Endodermal cell (in vitro differentiated cells): ENCODE measurements around the gene KCNJ9. TPM values are rescaled to one million over a fixed set of nuclear protein-coding genes. Genes with fewer than 3 reads are reported as not detected.
"Not testable (repeated sequence)": the region's sequence is repeated elsewhere in the genome, so short reads cannot be mapped to it uniquely, and the experiment has no call there.

ENCODE experiments used
- DNase-seq: peaks from one replicate; pipeline ENCODE4 v3.0.0-alpha.2; 2017
- H3K27ac ChIP-seq: 2 replicates; pipeline ENCODE4 v1.5.1; 2013; ENCODE audit warnings: mild to moderate bottlenecking, low read depth, low read length, moderate library complexity
- H3K27me3 ChIP-seq: 2 replicates; pipeline ENCODE4 v1.6.1; 2013; ENCODE audit warnings: mild to moderate bottlenecking, low read length, moderate library complexity; ENCODE audit not compliant: insufficient read depth, control insufficient read depth, poor library complexity, severe bottlenecking
- H3K36me3 ChIP-seq: 2 replicates; pipeline ENCODE4 v1.7.0; 2013; ENCODE audit warnings: mild to moderate bottlenecking, low read length, moderate library complexity; ENCODE audit not compliant: control insufficient read depth, insufficient read depth
- H3K4me1 ChIP-seq: one replicate; pipeline ENCODE4 v1.7.0; 2013; ENCODE audit warnings: low read length; ENCODE audit not compliant: control insufficient read depth, insufficient read depth
- H3K4me3 ChIP-seq: 2 replicates; pipeline ENCODE4 v1.5.1; 2013; ENCODE audit warnings: mild to moderate bottlenecking, low read length, moderate library complexity
- H3K9ac ChIP-seq: 2 replicates; pipeline ENCODE4 v1.6.1; 2013; ENCODE audit warnings: mild to moderate bottlenecking, low read length, moderate library complexity; ENCODE audit not compliant: poor library complexity, severe bottlenecking; ENCODE audit errors: extremely low read depth
- H3K9me3 ChIP-seq: 2 replicates; pipeline ENCODE4 v1.6.1; 2013; ENCODE audit warnings: mild to moderate bottlenecking, low read length, moderate library complexity; ENCODE audit not compliant: control insufficient read depth
- H3K27ac Mint-ChIP-seq: 2 replicates; pipeline ENCODE4 v1.8.0; 2020; ENCODE audit warnings: mixed read lengths
- H3K27me3 Mint-ChIP-seq: 2 replicates; pipeline ENCODE4 v1.8.0; 2021; ENCODE audit warnings: mild to moderate bottlenecking, mixed read lengths; ENCODE audit not compliant: insufficient read depth
- H3K36me3 Mint-ChIP-seq: 2 replicates; pipeline ENCODE4 v1.8.0; 2020; ENCODE audit warnings: low read depth, mixed read lengths
- H3K4me1 Mint-ChIP-seq: 2 replicates; pipeline ENCODE4 v1.8.0; 2020; ENCODE audit warnings: mixed read lengths
- H3K4me3 Mint-ChIP-seq: 2 replicates; pipeline ENCODE4 v1.8.0; 2020; ENCODE audit warnings: mild to moderate bottlenecking, moderate library complexity, mixed read lengths
- H3K9me3 Mint-ChIP-seq: 2 replicates; pipeline ENCODE4 v1.8.0; 2020; ENCODE audit warnings: mild to moderate bottlenecking, mixed read lengths
- CTCF ChIP-seq: fragments of 200-600 bp; sonication (generic); conservative IDR thresholded peaks from 2 replicates; pipeline ENCODE4 v1.5.0; 2021; ENCODE audit warnings: antibody characterized with exemption, mild to moderate bottlenecking
- WGBS, 2 experiments: methylation state at CpG; one replicate each; pipeline versions ENCODE4 v1.1.5 to v1.1.7; 2013; ENCODE audit warnings: missing lambda C conversion rate in 2 of 2, mixed read lengths in 1 of 2; ENCODE audit not compliant: insufficient coverage in 1 of 2, insufficient read length in 1 of 2; 5-methylcytosine and 5-hydroxymethylcytosine counted together
- total RNA-seq, 2 donors: library from RNA; stranded (reverse); fragmentation: NEBNext Ultra II Directional in 1 of 2; extraction: Animal tissue kit (Norgen Biotek cat#: 25700) in 1 of 2; gene quantifications; 2 replicates in 1 of 2; 3 replicates in 1 of 2; pipeline ENCODE4 v1.2.1, GENCODE V29; 2021

KCNJ9 gene
- total RNA-seq, 2 donors from 2014 or later: not detected

DNA sequence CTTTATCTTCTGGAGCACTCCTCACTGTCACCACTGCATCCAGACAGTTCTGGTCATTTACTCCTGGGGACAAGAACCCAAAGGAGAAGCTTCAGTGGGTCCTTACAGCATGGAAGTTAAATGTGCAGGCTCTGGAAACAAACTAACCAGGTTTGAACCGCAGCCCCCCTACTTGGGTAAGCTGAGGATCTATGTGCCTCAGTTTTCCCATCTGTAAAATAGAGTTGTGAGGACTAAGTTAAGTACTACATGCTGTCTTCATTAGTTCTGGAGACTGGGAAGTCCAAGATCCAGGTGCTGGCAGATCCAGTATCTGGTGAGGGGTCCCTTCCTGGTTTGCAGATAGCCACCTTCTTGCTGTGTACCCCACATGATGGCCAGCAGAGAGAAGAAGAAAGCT lies 26.2 kb downstream of the KCNJ9 start:
- no peak overlapping the region for H3K27ac ChIP-seq
- no peaks in the 10 kb centered on the region for H3K9me3 Mint-ChIP-seq
- no peak overlapping the region for H3K9ac ChIP-seq
- H3K4me1 ChIP-seq: peaks cover 8% of the 10 kb centered on the region
- WGBS, 2 experiments: 90 to 93% methylated on average over 1 of the region's 1 CpG
- no peaks in the 10 kb centered on the region for H3K36me3 ChIP-seq
- H3K27me3 ChIP-seq: no peaks in the 10 kb centered on the region
- no peaks in the 10 kb centered on the region for H3K36me3 Mint-ChIP-seq
- no peak overlapping the region for H3K27ac Mint-ChIP-seq
- H3K4me1 Mint-ChIP-seq: peaks cover 24% of the 10 kb centered on the region
- DNase-seq: no peak
- H3K9me3 ChIP-seq: no peaks in the 10 kb centered on the region
- H3K4me3 ChIP-seq: no peak overlapping the region
- TF ChIP-seq CTCF: no peak
- no peaks in the 10 kb centered on the region for H3K27me3 Mint-ChIP-seq
- no peak overlapping the region for H3K4me3 Mint-ChIP-seq

DNA sequence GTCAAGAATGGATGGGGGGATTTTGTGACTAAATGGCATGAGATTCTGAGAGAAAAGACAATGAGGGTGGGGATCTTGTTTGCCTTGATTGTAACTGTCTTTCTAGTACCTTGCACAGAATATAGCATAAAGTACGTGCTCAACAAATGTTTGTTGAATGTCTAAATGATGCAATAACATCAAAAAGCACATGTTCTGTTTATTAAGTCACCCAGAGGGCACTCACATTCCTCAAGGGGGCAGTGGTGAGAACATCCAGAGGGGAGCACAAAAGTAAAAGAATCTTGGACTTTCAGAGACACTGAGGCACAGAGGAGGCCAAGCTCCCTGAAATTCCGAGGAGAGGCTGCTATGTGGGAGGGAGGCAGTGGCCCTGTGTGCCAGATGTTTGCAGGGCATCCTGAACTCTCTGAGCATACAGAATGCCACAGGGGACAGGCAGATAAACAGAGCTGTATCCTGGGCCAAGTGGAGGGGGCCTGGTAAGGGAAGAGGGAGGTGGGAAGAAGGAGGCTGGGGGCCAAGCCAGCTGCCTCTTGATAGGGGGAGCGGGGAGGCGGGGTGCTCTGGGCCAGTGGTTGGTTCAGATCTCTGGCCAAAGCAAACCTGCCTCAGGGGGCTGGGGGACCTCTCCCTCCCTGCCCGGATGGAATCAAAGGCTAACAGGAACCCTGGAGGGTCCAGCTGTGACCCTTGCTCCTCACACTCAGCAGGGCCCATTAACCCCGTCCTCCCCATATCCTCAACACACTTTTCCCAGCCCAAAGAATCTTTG lies 27.7 kb downstream of the KCNJ9 start:
- H3K36me3 Mint-ChIP-seq: no peaks in the 10 kb centered on the region
- no peaks in the 10 kb centered on the region for H3K36me3 ChIP-seq
- H3K27me3 ChIP-seq: no peaks in the 10 kb centered on the region
- no peak overlapping the region for H3K4me3 Mint-ChIP-seq
- H3K27ac ChIP-seq: peak overlapping the region; percentile 57
- DNase-seq: peak; percentile 79
- no peaks in the 10 kb centered on the region for H3K9me3 Mint-ChIP-seq
- peaks cover 16% of the 10 kb centered on the region for H3K4me1 ChIP-seq
- no peak overlapping the region for H3K9ac ChIP-seq
- H3K4me3 ChIP-seq: no peak overlapping the region
- peaks cover 36% of the 10 kb centered on the region for H3K4me1 Mint-ChIP-seq
- H3K27ac Mint-ChIP-seq: peak overlapping the region; percentile 75
- WGBS, 2 experiments: 44 to 51% methylated on average over 4 to 6 of the region's 6 CpGs
- H3K9me3 ChIP-seq: no peaks in the 10 kb centered on the region
- H3K27me3 Mint-ChIP-seq: no peaks in the 10 kb centered on the region
- TF ChIP-seq CTCF: peak; percentile 80

DNA sequence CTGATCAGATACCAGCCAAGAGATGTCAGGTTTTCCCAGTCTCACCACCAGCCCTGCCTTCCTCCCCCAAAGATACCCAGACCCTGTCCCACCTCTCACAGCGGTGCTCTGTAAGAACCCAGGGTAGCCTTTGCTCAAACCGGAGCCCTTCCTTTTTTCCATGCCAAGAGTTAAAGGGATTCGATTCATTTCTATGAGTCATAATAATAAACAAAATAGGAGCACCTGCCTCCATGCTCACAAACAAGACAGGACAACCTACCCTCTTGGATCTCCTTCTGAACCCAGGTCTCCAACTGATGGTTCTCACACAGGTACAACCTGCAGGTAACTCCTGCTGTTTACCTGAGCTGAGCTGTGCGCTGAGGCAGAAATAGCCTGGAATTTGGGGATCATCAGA lies 28.3 kb downstream of the KCNJ9 start:
- H3K4me3 Mint-ChIP-seq: no peak overlapping the region
- H3K4me1 ChIP-seq: peaks cover 20% of the 10 kb centered on the region
- H3K36me3 Mint-ChIP-seq: no peaks in the 10 kb centered on the region
- no peaks in the 10 kb centered on the region for H3K36me3 ChIP-seq
- no peaks in the 10 kb centered on the region for H3K9me3 Mint-ChIP-seq
- H3K9me3 ChIP-seq: no peaks in the 10 kb centered on the region
- H3K4me1 Mint-ChIP-seq: peaks cover 40% of the 10 kb centered on the region
- peak overlapping the region; percentile 57 for H3K27ac ChIP-seq
- H3K4me3 ChIP-seq: no peak overlapping the region
- no peak for TF ChIP-seq CTCF
- no peaks in the 10 kb centered on the region for H3K27me3 Mint-ChIP-seq
- peak overlapping the region; percentile 31 for H3K27ac Mint-ChIP-seq
- no peak for DNase-seq
- no peak overlapping the region for H3K9ac ChIP-seq
- no peaks in the 10 kb centered on the region for H3K27me3 ChIP-seq
- WGBS, 2 experiments: 67 to 75% methylated on average over 1 to 4 of the region's 4 CpGs

GRCh38 chr1:160111462-160111861 lies 30.1 kb downstream of the KCNJ9 start:
- not testable (repeated sequence) for H3K27ac Mint-ChIP-seq, H3K4me3 Mint-ChIP-seq, H3K27me3 ChIP-seq, H3K9ac ChIP-seq, H3K36me3 ChIP-seq, H3K27me3 Mint-ChIP-seq, H3K27ac ChIP-seq, H3K9me3 ChIP-seq, H3K9me3 Mint-ChIP-seq, H3K4me3 ChIP-seq, DNase-seq, H3K36me3 Mint-ChIP-seq
- H3K4me1 ChIP-seq: peaks cover 27% of the 10 kb centered on the region
- H3K4me1 Mint-ChIP-seq: peaks cover 55% of the 10 kb centered on the region
- WGBS, 2 experiments: 92 to 94% methylated on average over 7 to 10 of the region's 10 CpGs
